DMS153 treated with DMSO at 0.1 percent for 48 hours (cell line): ENCODE data around the gene CCDC40.

Experiments used
- DNase-seq: peaks from one replicate; lab custom pipeline; 2025; ENCODE audit not compliant: unreplicated experiment; lab: John Stamatoyannopoulos, UW

The CCDC40 gene

GRCh38 chr17:80017226-80018010, 19.0 kb upstream of the CCDC40 start:
- DNase-seq: no peak

DNA sequence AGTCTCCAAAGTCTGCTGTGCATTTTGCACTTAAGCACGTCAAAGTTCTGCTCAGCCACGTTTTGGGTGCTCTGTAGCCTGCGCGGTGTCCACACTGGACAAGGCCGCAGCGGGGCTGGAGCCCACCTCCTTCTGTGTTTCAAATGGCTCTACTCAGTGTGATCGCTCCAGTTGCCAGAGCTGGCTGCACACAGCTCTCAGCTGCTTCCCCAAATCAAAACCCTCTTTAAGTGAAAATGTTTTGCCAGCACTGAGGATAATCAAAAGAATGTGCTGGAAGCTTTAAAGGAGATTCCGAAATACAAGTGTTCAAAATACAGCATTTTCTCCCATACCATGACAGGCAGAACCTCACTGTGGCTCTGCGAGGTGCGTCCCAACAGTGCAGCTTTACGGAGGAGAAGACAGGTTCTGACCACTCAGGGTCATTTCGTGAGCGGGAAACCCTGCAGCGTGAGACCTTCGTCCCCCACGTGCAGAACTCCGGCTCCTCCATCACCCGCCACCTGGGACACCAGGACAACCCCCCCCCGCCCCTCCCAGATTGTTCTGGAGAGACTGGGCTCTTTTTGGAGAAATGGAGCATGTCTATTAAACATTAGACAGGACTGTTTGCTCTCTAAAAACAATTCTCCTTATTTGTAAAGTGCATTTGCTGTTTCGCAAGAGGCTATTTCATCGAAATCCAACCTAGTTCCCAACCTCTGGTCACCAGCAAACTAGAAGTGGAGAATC, 17.4 kb upstream of the CCDC40 start:
- DNase-seq: no peak

DNA sequence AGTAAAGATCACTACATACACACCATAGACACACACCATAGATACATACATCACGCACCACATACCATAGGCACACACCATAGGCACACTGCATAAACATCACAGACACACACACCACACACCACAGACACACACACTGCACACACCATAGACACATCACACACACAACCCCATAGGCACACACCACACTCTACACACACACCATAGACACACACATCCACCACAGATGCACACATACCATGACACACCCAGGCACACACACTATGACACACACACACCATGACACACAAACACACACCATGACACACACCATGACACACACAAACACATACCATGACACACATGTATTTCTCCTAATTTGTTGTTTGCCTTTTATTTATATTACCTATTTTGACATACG, 14.8 kb upstream of the CCDC40 start:
- no peak for DNase-seq

GRCh38 chr17:80023481-80024205, 12.8 kb upstream of the CCDC40 start:
- no peak for DNase-seq

- no peak for DNase-seq
Observed at GRCh38 chr17:80024206-80024972, 12.1 kb upstream of the CCDC40 start.

DNA sequence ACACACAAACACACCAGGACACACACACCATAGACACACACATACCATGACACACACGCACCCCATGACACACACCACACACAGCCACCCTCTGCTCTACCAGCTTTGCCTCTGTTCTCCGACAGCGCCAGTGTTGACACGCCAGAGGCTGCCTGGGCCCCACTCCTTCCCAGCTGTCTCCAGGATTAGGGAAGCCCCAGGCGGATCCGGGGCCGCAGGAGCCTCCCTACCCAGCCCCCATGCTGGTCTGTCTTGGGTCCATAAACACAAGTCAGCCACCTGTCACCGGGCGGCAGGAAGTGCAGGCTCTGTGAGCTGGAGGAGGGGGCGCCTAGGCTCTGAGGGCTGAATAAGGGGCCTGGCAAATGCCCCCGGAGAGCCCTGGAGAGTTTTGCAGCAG, 11.3 kb upstream of the CCDC40 start:
- no peak for DNase-seq

GRCh38 chr17:80025796-80026195, 10.6 kb upstream of the CCDC40 start:
- peak; percentile 19 for DNase-seq

GRCh38 chr17:80026359-80027042, 9.9 kb upstream of the CCDC40 start:
- DNase-seq: no peak

- DNase-seq: no peak
Observed at GRCh38 chr17:80027043-80027435, 9.4 kb upstream of the CCDC40 start.

GRCh38 chr17:80028030-80028429, 8.4 kb upstream of the CCDC40 start:
- no peak for DNase-seq

DNA sequence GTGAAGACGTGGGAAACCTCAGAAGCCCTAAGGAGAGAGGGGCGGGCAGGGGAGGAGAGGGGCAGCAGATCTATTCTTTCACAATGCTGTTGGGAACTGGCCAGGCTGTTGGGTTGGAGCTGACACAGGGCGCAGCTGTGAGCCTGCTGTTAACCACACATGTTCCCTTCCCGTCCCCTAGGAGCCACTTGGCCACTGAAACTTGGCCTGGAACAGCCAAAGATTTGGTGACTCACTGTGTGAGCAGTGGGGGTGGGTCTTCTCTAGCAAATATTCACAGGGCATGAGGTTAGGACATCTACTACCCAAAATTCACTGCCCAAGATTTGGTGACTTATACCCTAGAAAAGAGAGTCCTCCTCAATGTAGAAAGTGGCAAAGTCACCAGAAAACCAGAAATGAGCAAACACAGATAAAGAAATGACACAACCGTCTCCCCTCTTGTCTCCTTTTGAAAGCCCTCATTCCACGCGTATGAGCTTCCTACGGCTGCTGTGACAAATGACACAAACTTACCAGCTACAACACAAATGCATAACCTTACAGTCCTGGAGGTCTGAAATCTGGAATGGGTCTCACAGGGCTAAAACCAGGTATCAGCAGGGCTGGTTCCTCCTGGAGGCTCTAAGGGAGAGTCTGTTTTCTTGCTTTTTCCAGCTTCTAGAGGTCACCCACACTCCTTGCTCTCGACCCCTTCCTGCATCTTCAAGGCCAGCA, 7.0 kb upstream of the CCDC40 start:
- no peak for DNase-seq

DNA sequence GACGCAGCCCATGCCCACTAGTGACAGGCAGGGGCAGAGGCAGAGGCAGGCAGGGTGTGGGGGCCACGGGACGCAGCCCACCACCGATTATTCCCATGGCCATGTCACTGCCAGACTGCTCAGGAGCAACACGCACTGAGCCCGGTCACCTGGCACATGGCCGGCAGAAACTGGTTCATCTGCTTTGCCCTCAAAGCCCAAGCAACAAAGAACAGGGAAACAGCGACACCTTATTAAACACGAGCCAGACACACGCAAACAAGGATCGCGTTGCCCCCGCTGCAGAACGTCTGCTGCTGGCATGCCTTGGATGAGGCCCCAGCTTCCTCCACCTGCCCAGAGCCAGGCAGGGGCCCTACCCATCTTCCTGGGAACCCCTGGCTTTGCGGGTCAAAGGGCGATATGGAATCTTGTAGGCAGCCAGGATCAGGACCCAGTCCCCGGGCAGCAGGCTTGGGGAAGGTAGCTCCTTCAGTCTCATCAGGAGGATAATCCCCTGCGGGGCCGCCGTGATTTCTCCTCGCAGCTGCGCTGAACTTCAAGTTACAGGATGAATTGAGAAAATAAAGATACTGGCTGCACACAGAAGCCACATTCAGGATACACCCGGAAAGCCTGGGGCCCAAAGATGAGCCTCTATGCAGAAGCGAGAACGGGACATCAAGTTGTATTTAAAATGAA, 5.6 kb upstream of the CCDC40 start:
- DNase-seq: peak; percentile 83

GRCh38 chr17:80031691-80032430, 4.6 kb upstream of the CCDC40 start:
- DNase-seq: no peak

- DNase-seq: no peak
Observed at GRCh38 chr17:80032614-80033171, 3.7 kb upstream of the CCDC40 start.

DNA sequence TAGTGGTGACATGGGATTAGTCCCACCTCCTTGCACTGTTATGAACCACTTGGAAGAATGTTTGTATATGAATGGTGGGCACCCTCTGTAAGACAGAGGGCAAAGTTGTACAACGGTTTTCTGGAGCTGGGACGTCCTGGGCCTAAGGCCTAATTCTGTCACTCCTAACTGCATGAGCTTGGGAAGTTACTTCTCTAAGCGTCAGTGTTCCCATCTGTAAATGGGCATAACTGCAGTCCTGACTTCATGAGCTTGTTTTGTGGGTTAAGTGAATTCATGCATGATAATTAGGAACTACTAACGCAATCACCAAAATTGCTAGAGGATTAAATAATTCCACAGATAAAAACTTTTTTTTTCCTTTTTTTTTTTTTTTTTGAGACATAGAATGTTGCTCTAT, 2.6 kb upstream of the CCDC40 start:
- DNase-seq: no peak

DNA sequence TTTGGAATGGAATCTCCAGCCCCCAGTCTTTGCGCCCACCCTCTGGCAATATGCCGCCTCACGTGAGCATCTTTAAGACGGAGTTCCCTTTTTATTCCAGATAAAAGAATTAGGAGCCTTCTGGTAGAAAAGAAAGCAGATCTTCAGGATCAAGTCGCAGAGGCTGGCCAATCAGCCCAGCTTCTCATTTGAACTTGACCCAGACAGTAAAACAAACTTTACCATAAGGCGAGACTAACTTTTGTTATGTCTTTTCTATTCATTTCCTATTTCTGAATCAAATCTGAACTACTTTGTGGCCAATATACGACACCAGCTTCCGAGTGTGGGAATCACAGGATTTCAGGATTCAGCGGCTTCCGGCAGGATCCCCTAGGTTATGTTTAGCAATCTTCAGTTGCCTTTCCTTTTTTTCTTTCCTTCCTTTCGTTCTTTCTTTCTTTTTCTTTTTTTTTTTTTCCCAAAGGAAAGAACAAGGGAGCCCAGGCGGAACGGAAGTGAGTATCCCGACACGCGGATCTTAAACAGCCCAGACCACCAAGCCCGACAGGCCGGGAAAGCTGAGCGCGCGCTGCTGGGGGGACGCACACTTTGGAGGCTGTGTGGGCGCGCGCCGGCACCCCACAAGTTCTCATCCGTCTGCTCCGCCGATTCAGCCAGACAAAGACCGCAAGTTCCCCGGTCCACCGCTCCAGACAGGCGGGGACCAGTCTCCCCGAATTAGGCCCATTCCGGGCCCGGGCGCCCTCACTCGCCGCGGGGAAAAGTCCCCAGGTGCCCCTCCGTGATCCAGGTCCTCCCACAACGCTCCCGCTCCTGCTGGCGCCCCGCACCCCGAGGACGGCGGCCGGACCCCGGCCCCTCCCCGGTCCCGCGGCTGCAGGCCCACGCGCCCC, 1.4 kb upstream of the CCDC40 start:
- DNase-seq: no peak

- no peak for DNase-seq
Observed at GRCh38 chr17:80035687-80035936, 830 bp upstream of the CCDC40 start, which contains the start of gene TBC1D16. TBC1D16 (minus strand) TSS chr17:80035872; CDS start chr17:80013547, 22,325 bp downstream.
